H1 (cell line): ENCODE data around the gene DDR1. TPM values are rescaled to one million over a fixed set of nuclear protein-coding genes. Genes with fewer than 3 reads are reported as not detected.
A peak's percentile ranks its signal among the peaks of the same experiment; 100 is the strongest.

Source experiments
- ATF2 ChIP-seq: IDR thresholded peaks from 2 replicates; pipeline ENCODE4 v1.6.1; 2012; ENCODE audit warnings: low read length, inconsistent platforms
- BACH1 ChIP-seq: IDR thresholded peaks from 2 replicates; pipeline ENCODE4 v1.6.1; 2012; ENCODE audit warnings: low read length, improper control_type of control experiment
- CBX8 ChIP-seq: fragments of 300-800, 300-1000 bp; sonication (generic); IDR thresholded peaks from 2 replicates; pipeline ENCODE4 v1.7.1; 2016; ENCODE audit warnings: low read depth, low read length, borderline replicate concordance
- CHD7 ChIP-seq: fragments of 300-600 bp; sonication (generic); IDR thresholded peaks from 2 replicates; pipeline ENCODE4 v1.7.1; 2012; ENCODE audit warnings: low read length, moderate library complexity, mild to moderate bottlenecking, inconsistent platforms; ENCODE audit not compliant: insufficient replicate concordance
- MAX ChIP-seq: IDR thresholded peaks from 2 replicates; pipeline ENCODE4 v1.6.1; 2012; ENCODE audit warnings: inconsistent platforms
- RXRA ChIP-seq: IDR thresholded peaks from 2 replicates; pipeline ENCODE4 v1.6.1; 2011; ENCODE audit warnings: low read depth, mild to moderate bottlenecking, low read length, moderate library complexity; ENCODE audit not compliant: insufficient read depth
- SP2 ChIP-seq: IDR thresholded peaks from 2 replicates; pipeline ENCODE4 v1.6.1; 2012; ENCODE audit warnings: mild to moderate bottlenecking, low read length, inconsistent platforms
- YY1 ChIP-seq: IDR thresholded peaks from 2 replicates; pipeline ENCODE4 v1.6.1; 2011; ENCODE audit warnings: low read depth, mild to moderate bottlenecking, low read length
- polyA plus RNA-seq, 7 experiments: library from polyadenylated mRNA; depleted of rRNA in 3 of 7; stranded (reverse) in 5 of 7; unstranded in 2 of 7; fragments of >200 nt in 5 of 7; fragments of 200-250 nt in 2 of 7; gene quantifications; 1 replicate in 5 of 7; 2 replicates in 1 of 7; 4 replicates in 1 of 7; pipeline versions ENCODE4 v1.2.1 to v1.2.3, GENCODE V29; 2011 to 2013; ENCODE audit warnings: missing spikeins in 2 of 7, mixed read lengths in 2 of 7
- total RNA-seq: library from RNA; stranded (reverse); fragmentation: NEBNext Ultra II Directional; extraction: Animal tissue kit (Norgen Biotek cat#: 25700); gene quantifications from 2 replicates; pipeline ENCODE4 v1.2.1, GENCODE V29; 2021

Gene DDR1
- total and polyA plus RNA-seq, 2 of the 8 experiments (the other 6 are each of a cell fraction or from before 2014, with no cell fraction given): 99.4 to 181 TPM

- TF ChIP-seq MAX (no peak), SP2 (no peak), CHD7 (no peak), ATF2 (no peak), CBX8 (no peak), BACH1 (0 out of 2 replicates have a peak, but pooled peaks have one; percentile 26), RXRA (no peak), YY1 (no peak)
Measured at GRCh38 chr6:30885999-30886896, 1.9 kb downstream of the DDR1 start (continued).
